Left lung (tissue), 10 donors: ENCODE measurements around the gene SPEF2. TPM values are rescaled to one million over a fixed set of nuclear protein-coding genes. Genes with fewer than 3 reads are reported as not detected.

Experiments used
- ATAC-seq: fragments of 200-7000 bp; cut with Tn5 transposase; one replicate; pipeline ENCODE4 v1.9.1; 2020; ENCODE audit warnings: moderate library complexity
- DNase-seq, 4 donors: peaks; one replicate each; pipeline ENCODE4 v3.0.0-alpha.2; 2013 to 2020
- H3K27ac ChIP-seq, 2 donors: fragments of 200-600 bp; sonication (generic) in 1 of 2; one replicate each; pipeline versions ENCODE4 v1.5.0 to v1.8.0; 2020 to 2021
- H3K27me3 ChIP-seq, 2 donors: fragments of 200-600 bp; sonication (generic) in 1 of 2; one replicate each; pipeline versions ENCODE4 v1.5.0 to v1.8.0; 2020 to 2021
- H3K36me3 ChIP-seq, 2 donors: fragments of 200-600 bp; sonication (generic) in 1 of 2; one replicate each; pipeline versions ENCODE4 v1.5.0 to v1.8.0; 2020 to 2021
- H3K4me1 ChIP-seq, 2 donors: fragments of 200-600 bp; one replicate each; pipeline ENCODE4 v1.8.0; 2021
- H3K4me3 ChIP-seq, 2 donors: fragments of 200-600 bp; sonication (generic) in 1 of 2; one replicate each; pipeline versions ENCODE4 v1.5.0 to v1.8.0; 2020 to 2021; ENCODE audit warnings: mild to moderate bottlenecking in 1 of 2
- H3K9me3 ChIP-seq, 2 donors: fragments of 200-600 bp; sonication (generic) in 1 of 2; one replicate each; pipeline versions ENCODE4 v1.5.0 to v1.8.0; 2020 to 2021
- CTCF ChIP-seq, 2 donors: fragments of 200-600 bp; sonication (generic) in 1 of 2; IDR thresholded peaks; one replicate each; pipeline versions ENCODE4 v1.5.0 to v1.8.0; 2021; ENCODE audit warnings: antibody characterized with exemption in 2 of 2
- intact Hi-C, 2 donors: fragments of 100-400 bp; cut with DNase I; formaldehyde crosslinking; loops; one replicate each; pipeline versions ENCODE4 v1.11.2 to v1.14.2; 2022
- polyA plus RNA-seq, 6 donors: library from polyadenylated mRNA; unstranded; fragments of 120-200 nt; gene quantifications; one replicate each; pipeline ENCODE4 v1.2.1, GENCODE V29; 2013; ENCODE audit not compliant: insufficient read length in 6 of 6
- total RNA-seq, 2 donors: library from RNA; stranded (reverse); fragmentation: NEBNext Ultra II Directional; extraction: Animal tissue kit (Norgen Biotek cat#: 25700); gene quantifications; one replicate each; pipeline ENCODE4 v1.2.1, GENCODE V29; 2021
- donor health status: DM: no; HTN: yes; CAD: no.
- donor health status: DM: no; HTN: no; CAD: no.

The SPEF2 gene
- total and polyA plus RNA-seq, 8 donors, result 5.8 to 51.5 (median 43.0) TPM

GRCh38 chr5:35823347-35824098 lies 205.9 kb downstream of the SPEF2 start:
- Histone ChIP-seq H3K36me3 (no peaks in the 10 kb centered on the region), H3K27ac (no peak overlapping the region), H3K4me1 (peaks cover 0 to 13% of the 10 kb centered on the region in 2 donors), H3K27me3 (no peaks in the 10 kb centered on the region), H3K9me3 (no peaks in the 10 kb centered on the region), H3K4me3 (no peak overlapping the region)
- ATAC-seq (no peak), DNase-seq (no peak)
- intact Hi-C loops, result no loop called here
- TF ChIP-seq CTCF (IDR thresholded peaks at IDR 0.05), result no peak

- no peak for TF ChIP-seq CTCF (IDR thresholded peaks at IDR 0.05)
- Histone ChIP-seq H3K4me3 (no peak overlapping the region), H3K4me1 (peaks cover 0 to 2% of the 10 kb centered on the region in 2 donors), H3K27ac (no peak overlapping the region), H3K27me3 (no peaks in the 10 kb centered on the region), H3K36me3 (no peaks in the 10 kb centered on the region), H3K9me3 (no peaks in the 10 kb centered on the region)
- no peak for DNase-seq
- intact Hi-C loops, result no loop called here
- no peak for ATAC-seq
Observed at GRCh38 chr5:35826056-35826455, 208.4 kb downstream of the SPEF2 start.

GRCh38 chr5:35826554-35826953 lies 208.9 kb downstream of the SPEF2 start:
- Histone ChIP-seq H3K36me3 (no peaks in the 10 kb centered on the region), H3K27me3 (no peaks in the 10 kb centered on the region), H3K27ac (no peak overlapping the region), H3K4me3 (no peak overlapping the region), H3K9me3 (no peaks in the 10 kb centered on the region), H3K4me1 (no peaks in the 10 kb centered on the region)
- DNase-seq (no peak), ATAC-seq (no peak)
- intact Hi-C loops, result no loop called here
- no peak for TF ChIP-seq CTCF (IDR thresholded peaks at IDR 0.05)

- no peak overlapping the region for H3K27ac ChIP-seq
- intact Hi-C loops, result no loop called here
- no peak for TF ChIP-seq CTCF (IDR thresholded peaks at IDR 0.05)
- DNase-seq (no peak), ATAC-seq (no peak)
- H3K4me1 ChIP-seq, result no peaks in the 10 kb centered on the region
- no peak overlapping the region for H3K4me3 ChIP-seq
- no peaks in the 10 kb centered on the region for H3K27me3 ChIP-seq
- H3K36me3 ChIP-seq, result no peaks in the 10 kb centered on the region
- H3K9me3 ChIP-seq, result no peaks in the 10 kb centered on the region
Observed at GRCh38 chr5:35828082-35828598, 210.5 kb downstream of the SPEF2 start.

GRCh38 chr5:35830587-35830986 lies 212.9 kb downstream of the SPEF2 start:
- DNase-seq, result no peak
- no peaks in the 10 kb centered on the region for H3K9me3 ChIP-seq
- no peak overlapping the region for H3K27ac ChIP-seq
- intact Hi-C loops, result no loop called here
- ATAC-seq, result no peak
- H3K27me3 ChIP-seq, result no peaks in the 10 kb centered on the region
- no peaks in the 10 kb centered on the region for H3K36me3 ChIP-seq
- H3K4me3 ChIP-seq, result no peak overlapping the region
- no peaks in the 10 kb centered on the region for H3K4me1 ChIP-seq
- no peak for TF ChIP-seq CTCF (IDR thresholded peaks at IDR 0.05)
